22Rv1 (cell line): Measurements from ENCODE around the gene RNASE7.

Source experiments
- CTCF ChIP-seq: fragments of 450-650 bp; IDR thresholded peaks from 2 replicates; pipeline ENCODE4 v1.5.1; 2017; ENCODE audit warnings: mild to moderate bottlenecking
- ZFX ChIP-seq: fragments of 450-650 bp; IDR thresholded peaks from 2 replicates; pipeline ENCODE4 v1.6.1; 2017; ENCODE audit warnings: antibody characterized with exemption, borderline replicate concordance

DNA sequence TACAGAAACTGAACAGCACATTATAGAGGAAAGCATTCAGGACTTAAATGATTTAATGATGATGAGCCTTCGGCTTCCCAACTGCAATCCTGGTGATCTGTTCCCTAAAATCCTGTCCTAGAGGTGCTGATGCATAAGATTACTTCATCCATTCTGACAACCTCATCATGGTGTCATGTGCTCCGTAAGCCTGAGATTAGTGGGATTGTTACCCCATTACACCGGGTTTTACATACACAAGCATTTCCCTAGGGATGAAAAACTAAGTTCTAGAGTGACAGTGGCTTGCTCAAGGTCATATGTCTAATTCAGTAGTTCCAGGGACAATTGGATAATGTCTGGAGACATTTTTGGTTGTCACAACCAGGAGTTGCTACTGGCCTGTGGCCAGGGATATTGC is 5.0 kb upstream of the RNASE7 start:
- TF ChIP-seq CTCF (no peak), ZFX (no peak)
